SW480 (cell line): ENCODE data around the gene CLEC2B.
"Not testable (repeated sequence)": the region's sequence is repeated elsewhere in the genome, so short reads cannot be mapped to it uniquely, and the experiment has no call there.

Source experiments
- DNase-seq: peaks from one replicate; pipeline ENCODE4 v3.0.0-alpha.2; 2016; ENCODE audit warnings: low spot score

The CLEC2B gene

DNA sequence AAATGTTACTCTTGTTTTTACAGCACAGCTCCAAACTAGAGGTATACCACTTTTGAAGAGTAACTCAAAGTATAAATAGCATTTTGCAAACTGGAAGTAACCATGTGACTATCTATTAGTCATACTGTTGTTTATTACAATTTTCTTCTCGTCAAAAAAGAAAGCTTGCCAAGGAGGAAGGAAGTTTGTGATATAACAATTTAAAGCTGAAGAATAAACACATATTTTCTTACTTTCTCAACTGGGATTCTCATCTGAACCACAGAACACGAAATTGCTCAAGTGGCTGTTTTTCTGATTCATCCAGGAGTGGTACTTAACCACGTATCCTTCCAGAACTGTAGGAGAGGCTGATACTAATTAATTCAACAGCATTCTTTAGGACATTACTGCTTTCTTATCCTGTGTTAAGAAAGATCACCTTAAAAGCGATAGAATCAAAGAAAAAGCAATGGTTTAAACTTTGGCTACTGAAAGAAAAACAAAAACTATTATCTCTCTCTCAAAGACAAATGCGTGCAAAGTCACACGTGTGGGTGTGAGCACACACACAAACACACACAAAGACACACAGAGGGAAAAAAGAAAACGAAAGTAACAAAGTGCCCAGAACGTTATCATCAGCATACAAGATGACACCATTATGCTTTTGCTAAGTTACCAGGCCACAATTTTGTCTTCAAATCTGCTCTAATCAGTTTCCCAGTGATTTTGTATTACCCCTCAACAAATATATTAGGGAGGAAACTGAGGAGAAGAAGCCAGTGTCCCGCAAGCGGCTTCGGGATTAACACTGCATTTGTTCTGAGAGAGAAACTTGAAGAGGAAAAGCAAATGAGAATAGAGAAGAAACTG is at the start of gene CLEC2B:
CLEC2B (minus strand) TSS at position 48 of the 855 bp plus-strand sequence.
- DNase-seq = peak; percentile 33

DNA sequence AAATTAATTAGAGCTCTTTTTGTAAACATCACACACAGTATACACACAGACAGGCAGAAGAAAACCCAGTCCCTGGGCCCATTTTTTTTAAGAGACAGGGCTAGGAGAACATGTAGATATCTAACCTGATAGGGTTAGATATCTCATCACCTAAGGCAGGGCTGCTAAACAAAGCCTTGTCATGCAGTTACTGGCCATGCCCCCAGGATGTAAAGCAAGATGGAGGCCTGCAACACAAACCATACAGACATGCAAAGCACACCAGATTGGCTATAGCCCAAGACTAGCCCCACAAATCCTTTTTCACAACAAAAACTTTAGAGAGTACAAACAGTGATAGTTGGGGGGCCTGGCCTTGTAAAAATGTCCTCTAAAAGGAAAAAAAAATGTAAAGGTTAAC is 42.6 kb upstream of the CLEC2B start:
- DNase-seq = no peak

DNA sequence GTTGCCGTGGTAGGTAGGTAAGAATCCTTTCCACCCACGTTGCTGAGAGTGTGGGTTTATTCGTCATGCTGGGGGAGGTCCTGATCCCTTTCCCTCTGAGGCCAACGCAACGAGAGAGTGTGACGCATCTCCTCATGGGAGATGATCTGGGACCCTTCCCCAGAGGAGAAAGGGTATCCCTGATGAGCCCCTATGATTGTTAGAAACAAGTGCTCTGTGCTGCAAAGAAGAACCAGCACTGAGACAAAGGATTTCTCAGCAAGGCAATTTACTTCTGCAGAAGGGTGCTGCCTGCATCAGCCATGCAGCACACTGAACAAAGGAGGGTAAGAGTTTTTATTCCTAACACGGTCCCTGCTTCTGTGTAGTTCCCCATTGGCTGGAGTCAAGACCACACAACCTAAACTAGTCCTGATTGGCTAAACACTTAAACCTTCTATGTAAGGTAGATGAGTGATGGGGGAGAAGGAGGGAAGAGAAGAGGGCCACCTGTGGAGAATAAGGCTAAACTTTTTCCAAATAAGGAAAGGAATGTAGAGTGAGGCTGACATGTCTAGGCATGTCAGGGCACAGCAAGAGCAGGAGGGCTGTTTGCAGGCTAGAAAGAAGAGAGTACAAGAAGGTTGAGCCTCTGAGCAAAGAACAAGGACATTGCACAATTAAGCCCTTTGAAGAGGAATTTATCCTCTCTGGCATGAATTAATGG is 41.7 kb upstream of the CLEC2B start:
- no peak for DNase-seq

DNA sequence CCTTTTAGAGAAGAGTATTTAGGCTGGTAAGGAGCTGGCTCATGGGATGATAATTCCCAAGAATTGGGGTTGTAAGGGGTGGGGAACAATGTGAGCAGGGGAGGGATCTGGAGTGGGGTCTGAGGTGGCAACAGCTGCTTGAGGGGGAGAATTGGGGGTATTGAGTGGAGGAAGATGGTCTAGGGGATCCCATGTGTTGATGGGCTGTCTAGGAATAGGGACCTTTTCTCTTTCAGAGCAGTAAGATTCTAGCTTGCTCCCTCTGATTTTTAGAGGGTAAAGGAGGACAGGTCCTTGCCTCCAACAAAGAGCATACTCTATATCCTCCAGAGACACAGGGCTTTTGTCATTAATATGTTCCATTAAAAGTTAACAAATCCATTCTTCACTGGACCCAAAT is 40.6 kb upstream of the CLEC2B start:
- DNase-seq = no peak

DNA sequence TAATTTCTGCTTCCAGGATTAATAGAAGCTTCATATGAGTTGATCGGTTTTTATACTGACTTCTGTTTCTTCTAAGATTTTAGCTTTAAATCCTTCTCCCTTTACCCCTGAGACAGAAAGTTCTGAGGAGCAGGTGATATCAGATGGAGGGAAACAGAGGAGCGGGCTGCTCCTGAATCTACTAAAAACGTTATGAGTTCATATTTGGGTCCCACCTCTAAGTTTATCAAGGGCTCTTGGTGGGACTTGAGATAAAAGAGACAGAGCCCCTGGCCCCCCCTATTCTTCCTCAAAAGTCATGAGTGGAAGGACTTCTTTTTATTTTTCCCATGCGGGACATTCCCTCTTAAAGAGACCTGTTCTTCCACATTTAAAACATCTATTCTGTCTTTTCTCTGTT is 39.2 kb upstream of the CLEC2B start:
- no peak for DNase-seq

DNA sequence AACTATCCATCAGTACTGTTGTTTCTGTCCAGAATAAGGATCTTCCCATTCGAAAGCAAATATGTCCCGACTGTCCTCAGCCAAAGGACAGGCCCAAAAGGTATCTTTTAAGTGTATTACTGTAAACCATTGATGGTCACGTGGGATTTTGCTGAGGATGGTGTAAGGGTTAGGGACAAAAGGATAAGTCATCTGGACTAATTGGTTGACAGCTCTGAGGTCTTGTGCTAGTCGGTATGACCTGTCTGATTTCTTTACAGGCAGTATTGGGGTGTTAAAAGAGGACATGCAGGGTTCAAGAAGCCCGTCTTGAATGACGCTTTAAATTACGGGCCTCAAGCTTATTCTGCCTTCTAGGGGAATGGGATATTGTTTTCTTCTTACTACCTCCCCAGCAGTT is 38.6 kb upstream of the CLEC2B start:
- DNase-seq = no peak

- DNase-seq = no peak
Observed at GRCh38 chr12:9906873-9907272, 37.7 kb upstream of the CLEC2B start.

DNA sequence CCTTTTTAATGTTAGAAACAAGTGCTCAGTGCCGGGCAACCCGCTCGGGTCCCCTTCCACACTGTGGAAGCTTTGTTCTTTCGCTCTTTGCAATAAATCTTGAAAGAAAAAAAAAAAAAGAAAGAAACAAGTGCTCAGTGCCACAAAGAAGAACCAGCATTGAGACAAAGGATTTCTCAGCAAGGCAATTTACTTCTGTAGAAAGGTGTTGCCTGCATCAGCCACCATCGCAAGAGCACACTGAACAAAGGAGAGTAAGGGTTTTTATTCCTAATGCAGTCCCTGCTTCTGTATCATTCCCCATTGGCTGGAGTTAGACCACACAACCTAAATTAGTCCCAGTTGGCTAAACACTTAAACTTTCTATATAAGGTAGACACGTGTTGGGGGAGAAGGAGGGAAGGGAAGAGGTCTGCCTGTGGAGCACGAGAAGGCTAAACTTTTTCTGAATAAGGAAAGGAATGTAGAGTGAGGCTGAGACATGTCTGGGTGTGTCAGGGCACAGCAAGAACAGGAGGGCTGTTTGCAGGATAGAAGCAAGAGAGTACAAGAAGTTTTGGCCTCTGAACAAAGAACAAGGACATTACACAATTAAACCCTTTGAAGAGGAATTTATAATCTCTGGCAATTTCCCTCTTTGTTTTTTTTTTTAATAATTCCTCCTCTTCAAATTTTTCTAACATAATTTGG is 33.5 kb upstream of the CLEC2B start:
- DNase-seq = no peak

GRCh38 chr12:9900930-9901329 is 31.8 kb upstream of the CLEC2B start:
- DNase-seq = no peak

DNA sequence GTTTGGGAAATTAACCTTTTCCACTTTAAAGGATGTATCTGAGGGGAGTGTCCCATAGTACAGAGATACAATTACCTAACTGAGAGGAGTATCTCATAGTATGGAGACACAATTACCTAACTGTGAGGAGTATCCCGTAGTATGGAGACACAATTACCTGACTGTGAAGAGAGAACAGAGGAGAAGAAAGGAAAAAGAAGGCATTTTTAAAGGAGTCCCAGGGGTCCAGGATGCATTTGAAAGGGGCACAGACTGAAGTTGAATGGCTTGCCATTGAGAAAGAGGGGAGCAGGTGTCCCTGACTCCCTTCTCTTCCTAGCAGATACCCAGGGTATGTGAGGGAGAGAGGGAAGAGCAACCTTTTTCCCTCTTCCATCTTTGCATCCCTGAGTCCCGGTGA is 30.1 kb upstream of the CLEC2B start:
- no peak for DNase-seq

- DNase-seq = no peak
Observed at GRCh38 chr12:9897535-9897934, 28.4 kb upstream of the CLEC2B start.

GRCh38 chr12:9895215-9895971 is 26.2 kb upstream of the CLEC2B start:
- DNase-seq = no peak

- DNase-seq = no peak
Observed at GRCh38 chr12:9888665-9889273, 19.6 kb upstream of the CLEC2B start.

- DNase-seq = no peak
Observed at GRCh38 chr12:9883175-9883574, 14.0 kb upstream of the CLEC2B start.

GRCh38 chr12:9881988-9882387 is 12.8 kb upstream of the CLEC2B start:
- DNase-seq = no peak

- no peak for DNase-seq
Observed at GRCh38 chr12:9881246-9881645, 12.1 kb upstream of the CLEC2B start, which contains the start of gene KLRF2. Gene KLRF2 (plus strand): TSS chr12:9881489. CDS start chr12:9881596, 107 bp downstream.

GRCh38 chr12:9880532-9881078 is 11.5 kb upstream of the CLEC2B start:
- DNase-seq = no peak

- not testable (repeated sequence) for DNase-seq
Observed at GRCh38 chr12:9876120-9876519, 7.0 kb upstream of the CLEC2B start.

DNA sequence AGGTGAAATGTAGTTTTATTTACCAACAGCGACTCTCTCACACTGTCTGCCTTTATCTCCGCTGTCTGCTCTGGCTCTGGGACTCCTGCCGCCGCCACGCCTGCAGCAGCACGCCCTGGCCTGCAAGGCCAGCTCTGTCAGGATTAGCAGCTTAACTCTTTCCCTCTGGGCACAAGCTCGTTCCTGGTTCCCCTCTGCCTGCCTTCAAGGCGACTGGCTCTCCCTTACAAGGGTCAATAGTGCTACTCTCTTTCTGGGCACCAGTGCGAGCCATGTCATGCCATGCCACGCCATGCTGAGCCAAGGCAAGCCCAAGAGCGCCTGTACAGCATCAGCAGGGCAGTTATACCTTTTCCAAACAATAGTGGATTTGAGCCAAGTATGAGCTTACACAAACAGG is 3.6 kb upstream of the CLEC2B start:
- DNase-seq = no peak

- no peak for DNase-seq
Observed at GRCh38 chr12:9872162-9872561, 3.0 kb upstream of the CLEC2B start.

DNA sequence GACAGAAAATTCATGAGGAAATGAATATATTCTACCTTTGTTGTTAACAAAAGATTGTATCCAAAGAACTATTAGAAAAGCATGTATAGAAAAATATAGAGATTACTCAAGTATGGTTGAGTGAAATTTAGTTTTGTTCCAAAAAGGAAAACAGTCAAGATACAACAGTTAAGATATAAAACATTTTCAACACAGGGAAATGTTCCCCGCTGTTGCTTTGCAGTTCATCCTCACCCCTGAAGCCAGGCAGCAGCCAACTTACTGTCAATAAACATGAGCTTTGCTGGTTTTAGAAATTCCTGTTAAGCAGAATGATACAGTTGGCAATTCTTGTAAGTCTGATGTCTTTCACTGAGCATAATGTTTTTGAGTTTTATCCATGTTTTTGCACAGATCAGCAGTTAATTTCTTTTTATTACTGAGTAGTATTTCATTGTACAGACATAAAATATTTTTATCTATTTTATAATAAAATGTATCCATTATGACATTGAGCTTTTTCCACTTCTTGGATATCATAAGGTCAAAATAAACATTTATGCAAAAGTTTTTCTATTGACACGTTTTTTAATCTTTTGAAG is 1.2 kb upstream of the CLEC2B start:
- DNase-seq = no peak
